Amygdala (tissue), 56 donors: ENCODE results near the gene SMARCD1.

Experiments used
- DNase-seq, 56 donors: peaks; one replicate each; lab custom pipeline; 2025; lab: John Stamatoyannopoulos, UW

Gene SMARCD1

DNA sequence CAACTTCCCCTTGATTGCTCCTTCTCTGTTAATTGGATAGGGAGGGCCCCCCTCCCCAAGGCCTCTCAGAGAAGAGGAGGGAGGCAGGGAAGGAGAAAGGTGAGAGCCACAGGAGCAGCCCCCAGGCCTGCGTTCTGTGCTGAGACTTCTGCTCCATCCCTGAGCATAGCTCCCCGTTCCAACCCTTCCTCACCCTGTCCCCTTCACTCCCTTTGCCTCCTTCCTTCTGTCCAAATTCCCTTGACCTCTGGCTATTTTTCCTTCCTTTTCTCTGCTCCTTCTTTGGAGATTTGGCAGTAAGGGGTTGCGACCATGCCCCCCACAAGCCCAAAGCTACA, 28.5 kb upstream of the SMARCD1 start:
- DNase-seq, result no peak

DNA sequence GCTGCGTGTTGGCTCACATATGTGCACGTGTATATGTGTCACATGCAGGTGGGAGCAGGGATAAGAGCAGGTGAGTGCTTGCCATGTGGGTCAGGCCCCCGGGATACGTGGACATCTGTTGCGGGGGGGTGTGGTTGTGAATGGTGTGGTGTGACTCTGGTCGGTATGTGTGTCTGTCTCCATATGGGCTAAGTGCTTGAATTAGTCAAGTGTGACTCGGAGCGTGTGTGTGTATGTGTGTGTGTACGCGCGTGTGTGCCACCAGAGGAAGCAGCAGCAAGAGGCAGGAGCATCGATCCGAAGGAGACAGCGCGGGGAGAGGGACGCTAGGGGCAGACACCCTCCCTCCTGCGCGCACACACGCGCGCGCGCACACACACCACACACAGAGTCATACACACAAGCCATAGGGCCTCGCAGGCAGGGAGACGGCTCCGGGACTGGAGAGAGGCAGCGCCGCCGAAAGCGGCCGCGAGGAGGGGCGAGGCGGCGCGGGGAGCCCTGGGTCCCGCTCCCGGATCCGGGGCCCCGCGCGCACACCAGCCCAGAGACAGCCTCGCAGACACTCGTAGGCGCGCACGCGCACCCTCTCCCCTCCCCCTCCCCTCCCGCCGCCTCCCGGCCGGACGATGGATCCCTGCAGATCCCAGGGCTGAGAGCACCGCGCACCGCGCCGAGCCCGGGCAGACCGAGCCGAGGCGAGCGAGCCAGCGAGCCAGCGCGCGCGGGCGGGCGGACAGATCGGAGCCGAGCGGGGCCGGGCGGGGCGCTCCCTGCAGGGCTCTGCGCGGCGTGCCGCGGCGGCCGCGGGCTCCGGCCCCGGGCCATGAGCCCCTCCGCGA, 27.9 kb upstream of the SMARCD1 start, which contains the start of gene ASIC1:
TSS of gene ASIC1 (plus strand) at position 597 of the 842 bp plus-strand sequence. CDS start 1,171 bp downstream, outside the sequence.
- peak in 51 of 56 donors; percentile 25 to 86 (median 67) for DNase-seq

DNA sequence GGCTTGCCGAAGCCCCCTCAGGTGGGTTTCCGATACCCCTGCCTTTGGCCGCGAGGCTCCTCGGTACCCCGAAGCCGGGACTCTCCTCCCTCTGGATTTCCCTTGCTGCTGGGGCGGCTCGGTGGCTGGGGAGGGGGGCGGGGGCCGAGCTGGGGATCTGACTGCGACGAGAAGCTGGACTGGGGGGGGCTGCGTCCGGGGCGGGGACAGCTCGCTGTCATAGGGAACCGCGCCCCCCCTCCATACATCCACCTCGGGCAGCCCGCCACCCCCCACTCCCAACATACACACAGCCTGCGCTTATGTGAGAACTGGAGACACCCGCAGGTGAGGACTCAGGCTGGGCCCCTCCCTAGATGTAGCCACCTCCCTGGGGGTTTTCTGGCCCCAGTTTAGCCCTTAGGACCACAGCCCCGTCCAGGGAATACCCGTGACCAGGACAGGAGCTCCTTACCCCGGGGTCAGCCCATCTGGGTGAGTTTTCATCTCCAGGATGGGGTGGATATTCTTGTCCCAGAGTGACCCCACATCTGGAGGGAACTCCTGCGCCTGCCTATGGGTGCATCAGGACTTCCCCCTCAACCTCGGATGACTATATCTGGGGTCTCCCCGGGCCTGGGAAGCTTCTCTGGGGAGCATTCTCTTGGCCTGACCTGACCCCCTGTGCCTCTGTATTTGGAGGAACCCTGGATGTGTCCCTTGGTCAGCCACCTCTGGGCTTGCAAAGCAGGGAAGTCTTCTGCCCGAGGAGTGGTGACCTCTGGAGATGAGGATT, 27.1 kb upstream of the SMARCD1 start:
- peak in 13 of 56 donors; percentile 16 to 67 (median 41) for DNase-seq

DNA sequence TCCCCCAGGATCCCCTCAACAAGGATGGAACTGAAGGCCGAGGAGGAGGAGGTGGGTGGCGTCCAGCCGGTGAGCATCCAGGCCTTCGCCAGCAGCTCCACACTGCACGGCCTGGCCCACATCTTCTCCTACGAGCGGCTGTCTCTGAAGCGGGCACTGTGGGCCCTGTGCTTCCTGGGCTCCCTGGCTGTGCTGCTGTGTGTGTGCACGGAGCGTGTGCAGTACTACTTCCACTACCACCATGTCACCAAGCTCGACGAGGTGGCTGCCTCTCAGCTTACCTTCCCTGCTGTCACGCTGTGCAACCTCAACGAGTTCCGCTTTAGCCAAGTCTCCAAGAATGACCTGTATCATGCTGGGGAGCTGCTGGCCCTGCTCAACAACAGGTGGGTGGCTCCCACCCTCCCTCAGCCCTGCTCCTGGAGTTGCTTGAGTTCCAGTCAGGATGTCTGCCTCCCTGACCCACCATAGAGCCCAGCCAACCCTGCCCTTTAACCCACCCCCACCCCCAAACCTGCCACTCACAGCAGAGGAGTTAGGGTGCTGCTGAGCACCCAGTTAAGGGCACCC, 26.3 kb upstream of the SMARCD1 start:
- DNase-seq, result peak in 3 of 56 donors; percentile 12 to 28 (median 26)

DNA sequence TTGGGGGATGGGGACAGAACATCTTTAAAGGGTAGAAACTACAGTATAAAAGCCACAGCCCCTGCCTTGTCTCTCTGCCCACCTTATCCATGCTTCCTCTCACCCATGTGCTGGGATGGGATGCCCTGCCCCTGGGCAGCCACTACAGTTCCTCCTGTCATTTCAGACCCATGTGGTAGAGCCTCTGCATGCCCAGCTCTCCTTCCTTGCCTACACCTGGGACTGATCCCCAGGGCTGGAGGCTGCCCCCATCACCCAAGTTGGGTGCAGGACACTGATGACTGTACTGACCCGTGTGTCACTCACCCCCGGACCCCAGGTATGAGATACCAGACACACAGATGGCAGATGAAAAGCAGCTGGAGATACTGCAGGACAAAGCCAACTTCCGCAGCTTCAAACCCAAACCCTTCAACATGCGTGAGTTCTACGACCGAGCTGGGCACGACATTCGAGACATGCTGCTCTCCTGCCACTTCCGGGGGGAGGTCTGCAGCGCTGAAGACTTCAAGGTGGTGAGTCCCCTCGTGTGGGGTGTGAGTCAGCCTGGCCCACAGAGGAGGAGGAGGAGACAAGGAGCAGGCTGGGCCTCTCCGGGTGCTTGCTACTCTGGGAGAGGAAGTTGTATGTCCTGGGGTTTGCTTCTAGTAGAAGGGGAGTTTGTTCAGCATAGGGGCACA, 25.6 kb upstream of the SMARCD1 start:
- no peak for DNase-seq

DNA sequence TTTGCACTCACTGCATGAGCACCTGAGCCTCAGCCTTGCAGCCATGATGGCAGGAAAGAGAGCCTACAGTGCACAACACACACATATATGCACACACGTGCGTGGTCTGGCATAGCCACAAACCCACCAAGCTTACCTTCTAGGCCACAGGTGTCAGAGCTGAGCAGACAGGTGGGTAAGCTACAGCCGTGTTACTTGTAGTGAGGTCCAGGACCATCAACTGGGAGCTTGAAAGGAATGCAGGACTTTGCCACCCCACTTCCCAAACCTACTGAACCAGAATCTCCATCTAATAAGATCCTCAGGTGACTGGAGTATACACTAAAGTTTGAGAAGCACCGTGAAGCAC, 25.0 kb upstream of the SMARCD1 start:
- no peak for DNase-seq

DNA sequence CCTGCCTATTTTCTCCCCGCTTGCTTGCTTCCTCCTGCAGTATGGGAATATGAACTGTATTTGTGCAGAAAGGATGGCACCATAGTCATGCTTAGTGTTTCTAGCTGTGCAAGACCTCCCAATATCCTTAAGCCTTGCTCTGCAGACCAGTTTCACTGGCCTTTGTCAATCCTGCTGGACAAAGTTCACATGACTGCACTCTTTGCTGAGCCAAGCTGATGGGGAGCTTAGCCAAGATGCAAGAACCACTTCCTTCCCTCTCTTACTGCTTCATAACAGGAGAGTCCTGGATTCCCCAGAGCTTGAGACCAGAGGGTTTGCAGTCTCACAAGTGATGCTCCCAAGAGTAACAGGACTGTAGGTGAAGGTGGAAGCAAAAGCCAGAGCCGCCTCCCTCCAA, 24.0 kb upstream of the SMARCD1 start:
- DNase-seq, result peak in 4 of 56 donors; percentile 17 to 30 (median 24)

DNA sequence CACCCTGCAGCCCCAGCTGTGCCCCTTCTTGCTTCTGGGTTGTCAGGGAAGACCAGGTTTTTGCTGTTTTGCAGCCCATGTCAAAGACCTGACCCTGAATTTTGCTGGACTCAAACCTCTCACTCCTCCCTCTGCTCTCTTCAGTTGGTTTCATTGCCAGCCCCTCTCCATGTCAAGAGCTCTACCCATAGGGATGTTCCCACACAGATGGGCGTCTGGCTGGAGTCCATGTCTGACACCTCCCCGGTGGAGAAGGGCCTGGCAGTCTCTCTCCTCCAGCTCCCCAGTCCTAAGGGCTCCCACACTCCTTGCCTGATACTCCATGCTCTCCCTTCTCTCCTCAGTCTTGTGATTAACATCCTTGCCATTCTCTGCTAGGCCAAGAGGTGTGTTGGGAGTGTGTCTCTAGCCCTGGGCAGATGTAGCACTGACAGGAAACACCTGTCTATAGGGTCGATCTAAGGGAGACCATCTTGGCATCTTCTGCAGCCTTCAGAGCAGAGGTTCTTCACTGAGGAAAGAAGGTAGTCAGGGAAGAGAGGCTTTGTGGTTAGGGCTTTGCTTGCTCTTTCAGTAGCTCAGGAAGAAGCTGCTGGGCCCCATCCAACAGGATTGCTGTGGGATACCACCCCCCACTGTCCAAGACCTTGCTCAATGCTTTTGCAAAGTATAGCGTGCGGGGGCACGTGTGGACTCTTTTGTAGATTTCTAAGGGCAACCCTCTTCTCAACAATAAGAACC, 23.0 kb upstream of the SMARCD1 start:
- no peak for DNase-seq

DNA sequence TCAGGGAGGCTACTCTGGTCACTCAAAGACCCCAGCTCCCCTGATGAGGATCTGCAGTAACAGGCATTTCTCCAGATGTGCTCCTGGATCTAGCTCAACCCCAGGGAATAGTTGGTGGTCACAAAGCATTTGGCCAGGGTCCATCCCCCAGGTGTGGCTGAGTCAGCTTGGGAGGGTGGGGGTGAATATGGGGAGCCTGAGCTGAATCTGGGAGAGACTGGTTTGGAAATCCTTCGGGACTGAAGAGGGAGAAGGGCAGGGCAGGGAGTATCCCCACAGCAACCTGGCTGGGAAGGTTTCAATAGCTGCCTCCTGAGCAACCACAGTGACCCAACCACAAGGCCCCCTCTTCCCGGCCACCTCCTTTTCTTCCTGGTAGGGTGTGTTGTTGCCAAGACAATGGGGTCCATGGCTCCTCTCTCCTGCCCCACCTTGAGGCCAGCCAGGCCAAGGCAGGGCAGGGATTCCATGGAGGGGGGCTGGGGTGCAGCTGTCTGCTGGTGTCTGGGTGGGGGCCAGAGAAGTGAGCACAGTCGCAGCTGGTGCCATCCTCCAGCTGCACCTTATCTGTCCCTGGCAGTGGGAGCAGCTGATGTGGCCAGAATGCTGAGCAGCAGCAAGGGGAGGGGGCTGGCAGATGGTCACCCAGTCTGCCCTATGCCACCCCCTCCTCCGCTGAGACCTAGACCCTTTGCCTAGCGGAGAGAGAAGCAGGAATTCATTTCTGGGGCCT, 22.2 kb upstream of the SMARCD1 start:
- peak in 31 of 56 donors; percentile 9 to 72 (median 48) for DNase-seq

DNA sequence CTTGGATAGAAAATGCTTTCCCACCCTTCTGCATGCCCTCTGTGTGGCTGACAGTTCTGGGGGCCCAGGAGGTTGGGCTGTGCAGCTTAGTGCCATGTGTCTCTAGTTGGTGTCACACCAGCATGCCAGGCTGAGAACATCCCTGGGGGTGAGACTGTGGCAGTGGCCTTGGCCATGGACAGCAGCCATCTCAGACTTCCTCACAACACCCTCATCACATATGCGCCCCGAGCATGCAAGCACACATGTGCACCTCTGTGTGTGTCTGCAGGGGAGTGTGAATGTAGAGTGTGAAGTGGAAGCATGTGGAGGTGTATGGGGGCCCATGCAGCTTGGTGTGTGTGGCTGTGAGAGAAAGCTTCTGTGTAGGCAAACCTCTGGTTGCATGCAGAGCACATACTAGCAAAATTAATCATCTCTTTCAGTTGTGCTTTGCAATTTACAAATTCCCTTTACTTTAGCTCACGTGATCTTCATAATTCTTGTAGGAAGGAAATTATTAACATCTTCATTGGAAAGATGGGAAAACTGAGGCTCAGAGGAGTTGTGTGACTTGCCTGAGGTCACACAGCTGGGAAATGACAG, 19.3 kb upstream of the SMARCD1 start:
- DNase-seq, result no peak

DNA sequence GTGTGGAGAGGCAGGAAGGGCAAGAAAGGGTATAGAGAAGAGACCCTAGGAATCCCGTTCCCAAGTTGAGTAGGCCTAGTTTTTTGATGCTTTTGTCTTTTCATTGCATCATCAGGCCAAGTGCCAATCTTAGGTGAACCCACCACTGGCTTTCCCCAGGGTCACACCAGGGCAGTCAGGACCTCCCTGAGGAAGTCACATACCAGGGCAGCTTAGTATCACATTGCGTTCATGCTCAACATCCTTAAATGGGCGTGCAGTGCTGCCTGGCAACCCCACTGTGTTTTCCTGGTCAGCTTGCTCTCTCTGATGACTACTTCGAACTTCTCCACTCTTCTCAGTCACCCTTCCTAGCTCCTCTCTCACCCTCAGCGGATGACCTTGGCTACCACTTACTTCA, 18.7 kb upstream of the SMARCD1 start:
- DNase-seq, result no peak

DNA sequence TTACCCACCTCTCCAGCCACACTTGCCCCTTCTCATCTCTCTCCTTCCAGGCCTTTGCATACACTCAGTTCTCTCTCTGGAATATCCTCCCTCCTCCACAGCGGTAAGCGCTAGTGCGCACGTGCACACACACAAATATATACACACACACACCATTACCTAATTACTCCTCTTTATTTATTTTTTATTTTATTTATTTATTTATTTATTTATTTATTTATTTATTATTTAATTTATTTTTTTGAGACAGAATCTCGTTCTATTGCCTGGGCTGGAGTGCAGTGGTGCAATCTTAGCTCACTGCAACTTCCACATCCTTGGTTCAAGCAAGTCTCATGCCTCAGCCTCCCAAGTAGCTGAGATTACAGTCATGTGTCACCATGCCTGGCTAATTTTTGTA, 16.1 kb upstream of the SMARCD1 start:
- DNase-seq, result no peak

DNA sequence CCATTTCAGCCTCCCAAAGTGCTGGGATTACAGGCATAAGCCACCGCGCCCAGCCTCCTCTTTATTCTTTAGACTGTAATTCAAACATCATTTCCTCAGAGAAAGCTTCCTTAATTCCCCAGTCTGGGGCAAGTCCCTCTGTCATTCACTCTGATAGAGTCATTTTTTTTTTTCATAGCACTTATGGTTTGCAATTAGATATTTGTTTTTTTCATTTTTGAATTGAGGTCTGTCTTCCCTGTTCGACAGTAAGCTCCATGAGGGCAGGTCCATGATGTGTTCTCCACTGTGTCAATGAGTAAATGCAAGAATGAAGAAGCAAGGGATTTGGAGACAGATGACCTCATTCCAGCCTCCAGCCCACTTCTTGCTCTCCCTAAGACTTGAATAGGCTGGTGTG, 15.6 kb upstream of the SMARCD1 start:
- no peak for DNase-seq

DNA sequence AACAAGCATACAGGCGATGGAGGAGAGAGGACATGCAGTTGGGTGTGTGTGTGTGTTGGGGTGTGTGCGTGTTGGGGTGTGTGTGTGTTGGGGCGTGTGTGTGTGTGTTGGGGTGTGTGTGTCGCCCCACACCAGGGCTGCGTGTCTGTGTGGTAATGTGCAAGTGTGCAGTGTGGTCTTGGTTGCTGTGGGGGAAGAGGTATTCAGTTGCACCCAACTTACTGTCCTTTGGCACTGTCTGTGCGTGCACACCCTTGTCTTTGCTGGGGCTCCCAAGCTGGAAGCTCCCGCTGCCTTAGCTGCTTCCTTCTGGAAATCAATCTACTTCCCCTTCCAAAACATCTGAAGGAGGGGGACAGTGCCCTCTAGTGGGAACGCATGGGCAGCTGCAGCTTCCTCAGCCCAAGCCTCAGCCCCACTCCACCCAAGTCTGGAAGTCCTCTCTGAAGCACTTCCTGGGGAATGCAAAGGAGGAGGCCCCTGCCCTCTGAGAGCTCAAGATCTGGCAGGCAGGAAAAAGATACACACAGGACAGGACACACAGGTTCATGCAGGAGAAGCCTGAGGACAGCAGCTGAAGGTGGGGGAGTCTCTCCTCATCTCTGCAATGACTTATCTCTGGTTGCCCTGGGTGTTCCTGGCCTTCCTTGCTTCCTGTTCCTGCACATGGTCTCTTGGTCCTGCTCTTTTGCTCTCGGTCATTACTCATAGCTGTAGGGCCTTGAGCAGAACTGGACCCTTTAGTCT, 14.7 kb upstream of the SMARCD1 start:
- DNase-seq, result peak in 51 of 56 donors; percentile 12 to 85 (median 62)

DNA sequence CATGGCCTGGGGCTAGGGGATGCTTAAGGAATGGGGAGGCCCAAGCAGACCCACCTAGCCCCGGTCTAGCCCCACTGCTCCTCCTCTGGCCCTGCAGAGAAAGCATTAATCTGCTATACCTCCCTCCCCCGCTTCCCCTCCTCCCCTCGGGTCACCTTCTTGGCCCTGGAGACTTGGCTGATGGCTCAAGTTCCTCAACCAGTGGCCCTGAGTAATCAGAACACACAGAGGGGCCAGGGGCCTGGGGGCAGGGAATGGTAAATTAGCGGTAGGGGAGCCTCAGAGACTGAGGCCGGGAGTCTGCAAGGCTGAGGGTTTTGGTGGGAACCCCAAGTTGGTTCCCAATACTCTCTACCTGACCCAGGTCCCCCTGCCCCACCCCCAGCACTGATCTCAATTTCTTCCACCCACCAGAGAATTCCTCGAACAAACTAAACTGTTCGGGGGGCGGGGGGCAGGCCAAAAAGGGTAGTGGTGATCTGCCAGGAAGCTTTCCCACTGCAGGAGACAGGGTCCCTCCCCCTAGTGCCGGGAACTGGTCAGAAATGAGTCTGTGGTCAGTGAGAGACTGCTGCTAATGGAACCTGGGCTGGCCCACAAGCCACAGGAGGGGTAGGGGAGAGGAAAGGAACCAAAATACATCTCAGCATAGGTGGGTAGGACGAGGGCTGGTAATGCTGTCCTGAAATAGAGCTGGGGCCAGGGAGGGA, 12.8 kb upstream of the SMARCD1 start:
- DNase-seq, result no peak

DNA sequence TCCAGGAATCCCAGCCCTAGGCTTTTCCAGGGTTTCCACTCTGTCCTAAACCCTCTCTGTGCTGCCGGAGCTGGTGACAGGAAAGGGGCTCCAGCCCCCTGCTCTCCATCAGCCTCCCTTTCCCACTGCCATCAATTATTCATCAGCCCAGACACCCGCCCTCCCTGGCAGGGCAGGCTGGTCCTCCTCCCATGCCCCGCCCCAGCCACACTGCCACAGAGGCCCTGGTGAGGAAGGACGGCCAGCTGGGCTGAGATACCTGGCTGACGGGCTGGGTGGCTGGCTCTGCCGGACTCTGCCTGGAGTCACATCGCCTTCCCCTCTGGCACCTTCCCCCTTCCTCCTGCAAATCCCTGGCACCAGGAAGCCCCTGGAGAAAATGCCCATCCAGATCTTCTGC, 11.9 kb upstream of the SMARCD1 start:
- DNase-seq, result no peak

DNA sequence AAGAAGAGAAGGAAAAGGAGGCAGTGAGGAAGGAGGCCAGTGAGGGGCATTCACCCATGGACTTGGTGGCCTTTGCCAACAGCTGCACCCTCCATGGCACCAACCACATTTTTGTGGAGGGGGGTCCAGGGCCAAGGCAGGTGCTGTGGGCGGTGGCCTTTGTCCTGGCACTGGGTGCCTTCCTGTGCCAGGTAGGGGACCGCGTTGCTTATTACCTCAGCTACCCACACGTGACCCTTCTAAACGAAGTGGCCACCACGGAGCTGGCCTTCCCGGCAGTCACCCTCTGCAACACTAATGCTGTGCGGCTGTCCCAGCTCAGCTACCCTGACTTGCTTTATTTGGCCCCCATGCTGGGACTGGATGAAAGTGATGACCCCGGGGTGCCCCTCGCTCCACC, 11.4 kb upstream of the SMARCD1 start:
- no peak for DNase-seq
